Erythroblast (primary cell): ENCODE measurements around the gene TNNI3.

ENCODE experiments used
- GATA1 ChIP-seq: IDR thresholded peaks from 2 replicates; pipeline ENCODE4 v1.6.1; 2011; ENCODE audit warnings: low read depth, mild to moderate bottlenecking, control low read depth, low read length, moderate library complexity
- POLR2A ChIP-seq: IDR thresholded peaks from 2 replicates; pipeline ENCODE4 v1.6.1; 2011; ENCODE audit warnings: mild to moderate bottlenecking, low read length

GRCh38 chr19:55103190-55103589 lies 54.3 kb downstream of the TNNI3 start:
- TF ChIP-seq POLR2A (no peak), GATA1 (no peak)
